ENCODE results near the gene AMPH. TPM values are rescaled to one million over a fixed set of nuclear protein-coding genes. Genes with fewer than 3 reads are reported as not detected.

Gene AMPH
- total and polyA plus RNA-seq, 9 of the 15 experiments (the other 6 are each of a cell fraction or from before 2014, with no cell fraction given) = 0.03 to 0.35 TPM; not detected in 7

DNA sequence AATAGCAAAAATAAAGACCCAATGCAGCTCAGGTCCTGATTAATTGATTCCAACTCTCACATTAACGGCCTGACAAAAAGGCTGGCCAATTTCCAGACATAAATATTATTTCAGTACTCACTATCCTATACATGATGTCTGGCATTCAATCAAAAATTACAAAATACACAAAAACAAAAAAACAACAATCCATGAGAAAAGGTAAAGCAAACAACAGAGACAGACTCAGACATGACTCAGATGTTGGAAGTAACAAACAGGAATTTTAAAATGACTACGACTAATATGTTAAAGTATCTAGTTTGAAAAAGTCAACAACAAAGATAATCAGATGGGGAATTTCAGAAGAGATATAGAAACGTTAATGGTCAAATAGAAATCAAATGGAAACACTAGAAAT is 152.8 kb downstream of the AMPH start:
- Histone ChIP-seq H3K27me3 (ENCODE audit: control insufficient read depth in 2 of 2, insufficient read depth in 2 of 2, low read length in 2 of 2) (no peaks in the 10 kb centered on the region; a peak in 1 of 5 replicates), H3K4me1 (replicated peaks in 1 of 2; ENCODE audit: control insufficient read depth in 2 of 2, insufficient read depth in 2 of 2, low read length in 2 of 2) (no peaks in the 10 kb centered on the region), H3K9ac (ENCODE audit: insufficient read depth in 1 of 2, low read depth in 2 of 2, low read length in 2 of 2) (no peak overlapping the region), H3K9me1 (ENCODE audit: control insufficient read depth, insufficient read depth, low read length) (no peaks in the 10 kb centered on the region), H3K9me3 (replicated peaks; ENCODE audit: control insufficient read depth, insufficient read depth, low read depth, low read length) (no peaks in the 10 kb centered on the region), H3K79me2 (ENCODE audit: control insufficient read depth, insufficient read depth, low read length) (no peaks in the 10 kb centered on the region), H3K36me3 (ENCODE audit: control insufficient read depth, insufficient read depth, low read length) (no peaks in the 10 kb centered on the region), H3K4me2 (ENCODE audit: insufficient read depth, low read length) (no peak overlapping the region), H4K20me1 (replicated peaks; ENCODE audit: control insufficient read depth, insufficient read depth, low read length) (no peaks in the 10 kb centered on the region), H2AFZ (ENCODE audit: low read depth, low read length) (no peak overlapping the region), H3K27ac (ENCODE audit: extremely low read depth, low read depth, low read length) (no peak overlapping the region), H3K4me3 (no peak overlapping the region)
- intact Hi-C loops (cut with micrococcal nuclease) = no loop called here
- ATAC-seq (no peak), DNase-seq (ENCODE audit: extremely low read depth in 1 of 4, low spot score in 3 of 4) (no peak), FAIRE-seq (no peak)
- 0% methylated on average over 3 of the region's 3 CpGs for WGBS (ENCODE audit: insufficient coverage, low coverage, missing lambda C conversion rate)
- CTCF ChIA-PET (ENCODE audit: low intra/inter-chr PET ratio) = no interaction called here
- in situ Hi-C loops (cut with MboI) = no loop called here
- TF ChIP-seq KHSRP (IDR thresholded peaks at IDR 0.05) (no peak), HMG20A (CRISPR knock-in tag; conservative IDR thresholded peaks at IDR 0.05) (no peak), RBM17 (IDR thresholded peaks at IDR 0.05; ENCODE audit: borderline replicate concordance, low read depth, low read length) (no peak), HDAC6 (IDR thresholded peaks at IDR 0.05; ENCODE audit: low read depth, low read length) (no peak), NONO (IDR thresholded peaks at IDR 0.05; ENCODE audit: low read depth in 2 of 2, low read length in 1 of 2) (no peak), FOXM1 (IDR thresholded peaks at IDR 0.05; ENCODE audit: low read depth) (no peak), FOXM1 (CRISPR knock-in tag; IDR thresholded peaks at IDR 0.05; ENCODE audit: low read depth) (no peak), CBX2 (IDR thresholded peaks at IDR 0.05; ENCODE audit: insufficient read depth, low read length, poor library complexity, severe bottlenecking) (no peak), MXI1 (IDR thresholded peaks at IDR 0.05; ENCODE audit: low read depth, low read length) (no peak), ZFP30 (CRISPR knock-in tag; IDR thresholded peaks at IDR 0.05; ENCODE audit: borderline replicate concordance) (no peak), TARDBP (IDR thresholded peaks at IDR 0.05) (no peak), SMC3 (conservative IDR thresholded peaks at IDR 0.05; ENCODE audit: insufficient read depth, low read depth, low read length) (no peak)
- TF ChIP-seq, protein P1, sequence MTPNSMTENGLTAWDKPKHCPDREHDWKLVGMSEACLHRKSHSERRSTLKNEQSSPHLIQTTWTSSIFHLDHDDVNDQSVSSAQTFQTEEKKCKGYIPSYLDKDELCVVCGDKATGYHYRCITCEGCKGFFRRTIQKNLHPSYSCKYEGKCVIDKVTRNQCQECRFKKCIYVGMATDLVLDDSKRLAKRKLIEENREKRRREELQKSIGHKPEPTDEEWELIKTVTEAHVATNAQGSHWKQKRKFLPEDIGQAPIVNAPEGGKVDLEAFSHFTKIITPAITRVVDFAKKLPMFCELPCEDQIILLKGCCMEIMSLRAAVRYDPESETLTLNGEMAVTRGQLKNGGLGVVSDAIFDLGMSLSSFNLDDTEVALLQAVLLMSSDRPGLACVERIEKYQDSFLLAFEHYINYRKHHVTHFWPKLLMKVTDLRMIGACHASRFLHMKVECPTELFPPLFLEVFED (CRISPR knock-in tag; conservative IDR thresholded peaks at IDR 0.05) = no peak
- TF ChIP-seq, protein P2, sequence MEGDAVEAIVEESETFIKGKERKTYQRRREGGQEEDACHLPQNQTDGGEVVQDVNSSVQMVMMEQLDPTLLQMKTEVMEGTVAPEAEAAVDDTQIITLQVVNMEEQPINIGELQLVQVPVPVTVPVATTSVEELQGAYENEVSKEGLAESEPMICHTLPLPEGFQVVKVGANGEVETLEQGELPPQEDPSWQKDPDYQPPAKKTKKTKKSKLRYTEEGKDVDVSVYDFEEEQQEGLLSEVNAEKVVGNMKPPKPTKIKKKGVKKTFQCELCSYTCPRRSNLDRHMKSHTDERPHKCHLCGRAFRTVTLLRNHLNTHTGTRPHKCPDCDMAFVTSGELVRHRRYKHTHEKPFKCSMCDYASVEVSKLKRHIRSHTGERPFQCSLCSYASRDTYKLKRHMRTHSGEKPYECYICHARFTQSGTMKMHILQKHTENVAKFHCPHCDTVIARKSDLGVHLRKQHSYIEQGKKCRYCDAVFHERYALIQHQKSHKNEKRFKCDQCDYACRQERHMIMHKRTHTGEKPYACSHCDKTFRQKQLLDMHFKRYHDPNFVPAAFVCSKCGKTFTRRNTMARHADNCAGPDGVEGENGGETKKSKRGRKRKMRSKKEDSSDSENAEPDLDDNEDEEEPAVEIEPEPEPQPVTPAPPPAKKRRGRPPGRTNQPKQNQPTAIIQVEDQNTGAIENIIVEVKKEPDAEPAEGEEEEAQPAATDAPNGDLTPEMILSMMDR (IDR thresholded peaks at IDR 0.05 in 2 of 3, conservative IDR thresholded peaks at IDR 0.05 in 1 of 3; ENCODE audit: insufficient read depth in 2 of 3, low read depth in 1 of 3, low read length in 3 of 3) = no peak
- TF ChIP-seq, protein P3, sequence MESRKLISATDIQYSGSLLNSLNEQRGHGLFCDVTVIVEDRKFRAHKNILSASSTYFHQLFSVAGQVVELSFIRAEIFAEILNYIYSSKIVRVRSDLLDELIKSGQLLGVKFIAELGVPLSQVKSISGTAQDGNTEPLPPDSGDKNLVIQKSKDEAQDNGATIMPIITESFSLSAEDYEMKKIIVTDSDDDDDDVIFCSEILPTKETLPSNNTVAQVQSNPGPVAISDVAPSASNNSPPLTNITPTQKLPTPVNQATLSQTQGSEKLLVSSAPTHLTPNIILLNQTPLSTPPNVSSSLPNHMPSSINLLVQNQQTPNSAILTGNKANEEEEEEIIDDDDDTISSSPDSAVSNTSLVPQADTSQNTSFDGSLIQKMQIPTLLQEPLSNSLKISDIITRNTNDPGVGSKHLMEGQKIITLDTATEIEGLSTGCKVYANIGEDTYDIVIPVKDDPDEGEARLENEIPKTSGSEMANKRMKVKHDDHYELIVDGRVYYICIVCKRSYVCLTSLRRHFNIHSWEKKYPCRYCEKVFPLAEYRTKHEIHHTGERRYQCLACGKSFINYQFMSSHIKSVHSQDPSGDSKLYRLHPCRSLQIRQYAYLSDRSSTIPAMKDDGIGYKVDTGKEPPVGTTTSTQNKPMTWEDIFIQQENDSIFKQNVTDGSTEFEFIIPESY (CRISPR knock-in tag; IDR thresholded peaks at IDR 0.05) = no peak
- BruUV-seq (replicated peaks) = no TSS peak
- POLR2A ChIA-PET = no interaction called here

All from K562 (cell line).